Activated effector memory CD4-positive, alpha-beta T cell treated with Interleukin-2 at 50 U/mL for 16 hours (primary cell): ENCODE results near the gene DEAF1.

Experiments
- DNase-seq: peaks from one replicate; pipeline ENCODE4 v3.0.0-alpha.2; 2020

DEAF1 gene

DNA sequence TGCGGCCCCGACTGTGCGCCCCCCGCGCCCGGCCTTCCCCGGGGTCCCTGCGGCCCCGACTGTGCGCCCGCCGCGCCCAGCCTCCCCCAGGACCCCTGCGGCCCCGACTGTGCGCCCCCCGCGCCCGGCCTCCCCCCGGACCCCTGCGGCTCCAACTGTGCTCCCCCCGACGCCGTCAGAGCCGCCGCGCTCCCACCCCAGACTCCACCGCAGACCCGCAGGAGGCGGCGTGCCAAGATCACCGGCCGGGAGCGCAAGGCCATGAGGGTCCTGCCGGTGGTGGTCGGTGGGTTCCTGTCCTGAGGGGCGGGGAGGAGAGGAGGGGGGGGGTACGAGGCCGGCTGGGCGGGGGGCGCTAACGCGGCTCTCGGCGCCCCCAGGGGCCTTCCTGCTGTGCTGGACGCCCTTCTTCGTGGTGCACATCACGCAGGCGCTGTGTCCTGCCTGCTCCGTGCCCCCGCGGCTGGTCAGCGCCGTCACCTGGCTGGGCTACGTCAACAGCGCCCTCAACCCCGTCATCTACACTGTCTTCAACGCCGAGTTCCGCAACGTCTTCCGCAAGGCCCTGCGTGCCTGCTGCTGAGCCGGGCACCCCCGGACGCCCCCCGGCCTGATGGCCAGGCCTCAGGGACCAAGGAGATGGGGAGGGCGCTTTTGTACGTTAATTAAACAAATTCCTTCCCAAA, 54.9 kb downstream of the DEAF1 start:
- no peak for DNase-seq

- no peak for DNase-seq
Observed at GRCh38 chr11:639332-639955, 55.6 kb downstream of the DEAF1 start.

DNA sequence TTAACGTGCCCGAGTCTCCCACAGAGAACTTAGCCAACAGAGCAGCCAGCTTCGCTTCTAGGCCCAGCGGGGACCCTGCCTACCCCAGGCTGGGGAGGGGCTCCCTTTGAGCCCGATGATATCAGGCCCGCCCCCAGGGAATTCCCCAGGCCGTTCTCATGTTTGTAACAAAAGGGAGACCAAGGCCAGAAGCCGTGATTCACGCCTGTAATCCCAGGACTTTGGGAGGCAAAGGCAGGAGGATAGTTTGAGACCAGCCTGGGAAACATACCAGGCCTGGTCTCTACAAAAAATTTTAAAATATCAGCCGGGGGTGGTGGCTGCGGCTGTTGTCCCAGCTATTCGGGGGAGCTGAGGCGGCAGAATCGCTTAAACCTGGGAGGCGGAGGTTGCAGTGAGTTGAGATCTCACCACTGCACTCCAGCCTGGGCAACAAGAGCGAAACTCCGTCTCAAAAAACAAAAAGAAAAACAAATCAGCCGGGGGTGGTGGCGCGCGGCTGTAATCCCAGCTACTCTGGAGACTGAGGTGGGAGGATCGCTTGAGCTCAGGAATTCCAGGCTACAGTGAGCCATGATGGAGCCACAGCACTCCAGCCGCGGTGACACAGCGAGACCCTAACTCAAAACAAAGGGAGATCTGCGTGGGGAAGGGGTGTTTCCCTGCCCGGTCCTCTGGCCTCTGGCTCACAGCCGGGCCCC, 56.2 kb downstream of the DEAF1 start:
- DNase-seq: no peak

- no peak for DNase-seq
Observed at GRCh38 chr11:637593-638521, 57.2 kb downstream of the DEAF1 start.

DNA sequence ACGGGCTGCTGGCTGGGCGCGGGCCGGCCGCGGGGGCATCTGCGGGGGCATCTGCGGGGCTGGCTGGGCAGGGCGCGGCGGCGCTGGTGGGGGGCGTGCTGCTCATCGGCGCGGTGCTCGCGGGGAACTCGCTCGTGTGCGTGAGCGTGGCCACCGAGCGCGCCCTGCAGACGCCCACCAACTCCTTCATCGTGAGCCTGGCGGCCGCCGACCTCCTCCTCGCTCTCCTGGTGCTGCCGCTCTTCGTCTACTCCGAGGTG, 57.8 kb downstream of the DEAF1 start:
- DNase-seq: no peak

GRCh38 chr11:636511-637332, 58.3 kb downstream of the DEAF1 start, which contains the start of gene DRD4:
TSS of gene DRD4 (plus strand) at chr11:637269. CDS start at chr11:637305, 36 bp downstream.
- no peak for DNase-seq

- DNase-seq: no peak
Observed at GRCh38 chr11:635945-636510, 59.0 kb downstream of the DEAF1 start.

DNA sequence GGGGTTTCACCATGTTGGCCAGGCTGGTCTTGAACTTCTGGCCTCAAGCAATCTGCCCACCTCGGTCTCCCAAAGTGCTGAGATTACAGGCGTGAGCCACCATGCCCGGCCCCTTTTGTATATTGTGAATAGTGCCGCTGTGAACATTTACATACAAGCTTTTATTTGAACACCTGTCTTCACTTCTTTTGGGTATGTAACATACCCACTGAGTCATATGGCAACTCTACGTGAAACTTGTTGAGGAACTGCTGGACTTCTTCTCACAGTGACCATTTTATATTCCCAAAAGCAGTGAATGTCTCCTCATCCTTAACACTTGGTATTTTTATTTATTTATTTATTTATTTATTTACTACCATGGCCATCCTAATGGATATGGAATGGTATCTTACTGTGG, 64.2 kb downstream of the DEAF1 start:
- DNase-seq: no peak

DNA sequence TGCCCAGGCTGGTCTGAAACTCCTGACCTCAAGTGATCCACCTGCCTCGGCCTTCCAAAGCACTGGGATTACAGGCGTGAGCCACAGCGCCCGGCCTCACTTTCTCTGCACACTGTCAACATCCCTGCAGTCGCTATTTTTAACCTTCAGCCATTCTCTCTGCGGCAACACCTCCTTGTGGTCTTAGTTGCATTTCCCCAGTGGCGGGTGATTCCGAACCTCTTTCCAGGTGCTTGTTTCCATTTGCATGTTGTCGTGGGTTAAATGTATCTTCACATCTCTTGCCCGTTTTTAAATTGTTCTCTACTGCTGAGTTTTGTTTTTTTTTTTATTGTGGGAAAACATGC, 65.8 kb downstream of the DEAF1 start:
- no peak for DNase-seq

GRCh38 chr11:628056-628455, 67.0 kb downstream of the DEAF1 start:
- DNase-seq: no peak

DNA sequence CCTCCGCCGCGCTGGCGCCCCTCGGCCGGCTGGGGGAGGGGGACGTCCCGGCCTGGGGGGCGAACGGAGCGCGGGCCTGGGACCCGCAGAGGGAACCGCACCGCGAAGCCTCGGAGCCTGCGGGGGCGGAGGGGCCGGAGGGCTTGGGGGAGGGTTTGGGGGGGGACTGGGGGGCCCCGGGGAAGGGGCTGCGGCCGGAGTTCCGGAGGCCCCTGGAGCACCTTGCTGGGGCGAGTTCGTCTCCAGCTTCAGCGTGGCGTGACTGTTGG, 67.8 kb downstream of the DEAF1 start:
- DNase-seq: no peak

- no peak for DNase-seq
Observed at GRCh38 chr11:626475-627307, 68.3 kb downstream of the DEAF1 start, which contains the start of gene SCT. TSS of gene SCT (minus strand) at chr11:627181. CDS start at chr11:627143, 38 bp downstream.

DNA sequence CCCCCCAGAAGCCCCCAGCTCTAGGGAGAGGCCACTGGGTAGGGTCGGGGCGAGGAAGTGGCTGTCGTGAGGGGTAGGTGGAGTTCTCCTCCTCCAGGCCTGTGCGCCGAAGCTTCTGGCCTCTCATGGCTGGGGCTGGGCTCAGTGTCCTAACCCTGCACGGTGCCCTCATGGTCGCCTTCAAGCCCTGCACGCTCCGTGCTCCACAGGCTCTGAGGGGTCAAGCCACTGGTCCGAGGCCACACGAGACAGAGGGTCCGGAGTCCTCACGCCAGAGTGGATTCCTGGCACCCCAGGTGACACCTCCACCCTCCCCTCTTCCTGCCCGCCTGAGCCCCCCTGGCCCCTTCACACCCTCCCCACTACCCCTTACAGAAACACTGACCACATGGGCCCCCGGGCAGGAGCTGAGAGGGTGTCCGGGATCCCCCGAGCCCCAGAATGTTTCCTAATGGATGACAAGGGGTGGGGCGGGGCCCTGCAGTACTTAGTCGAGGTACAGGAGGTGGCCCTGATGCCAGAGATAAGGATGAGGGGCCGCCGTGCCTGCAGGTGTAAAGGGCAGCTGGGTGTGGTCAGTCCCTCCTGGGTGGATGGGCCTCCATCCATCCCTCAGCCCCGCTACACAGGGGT, 69.3 kb downstream of the DEAF1 start:
- DNase-seq: no peak

GRCh38 chr11:624705-625635, 70.1 kb downstream of the DEAF1 start, which contains the start of gene CDHR5:
TSS of gene CDHR5 (minus strand) at chr11:624955. CDS start at chr11:624902, 53 bp downstream.
- DNase-seq: no peak

DNA sequence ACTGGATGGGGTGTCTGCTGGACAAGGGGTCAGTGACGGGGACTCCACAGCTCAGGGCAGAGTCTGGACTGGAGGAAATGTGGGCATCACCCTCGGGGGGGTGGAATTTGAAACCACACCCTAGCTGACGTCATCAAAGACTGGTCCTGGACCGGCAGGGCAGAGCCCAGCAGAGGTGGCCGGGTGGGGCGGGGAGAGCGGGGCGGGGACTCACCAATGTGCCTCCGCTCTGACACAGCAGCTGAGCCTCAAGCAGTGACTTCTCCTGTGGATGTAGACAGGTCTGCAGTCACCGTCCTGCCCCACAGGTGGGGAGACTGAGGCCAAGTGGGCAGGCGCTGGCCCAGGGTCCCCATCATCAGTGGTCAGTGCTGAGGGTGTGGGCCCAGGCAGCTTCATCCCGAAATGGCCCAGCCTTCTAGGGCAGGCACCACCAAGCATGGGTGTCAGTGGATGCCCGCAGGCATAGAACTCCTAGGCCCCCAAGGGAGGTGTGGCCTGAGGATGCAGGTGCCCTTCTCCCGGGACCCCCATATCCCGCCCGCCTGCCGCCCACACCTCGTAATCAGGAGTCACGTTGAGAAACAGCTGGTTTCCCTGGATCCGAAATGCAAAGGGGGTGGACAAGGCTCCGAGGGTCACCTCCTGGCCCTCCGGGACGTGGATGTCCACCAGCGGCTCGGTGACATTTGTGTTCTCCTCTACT, 70.9 kb downstream of the DEAF1 start:
- no peak for DNase-seq

- no peak for DNase-seq
Observed at GRCh38 chr11:623349-623869, 71.6 kb downstream of the DEAF1 start.

- no peak for DNase-seq
Observed at GRCh38 chr11:621838-622237, 73.2 kb downstream of the DEAF1 start.

- DNase-seq: no peak
Observed at GRCh38 chr11:620935-621814, 73.8 kb downstream of the DEAF1 start.
